A673 (cell line): ENCODE measurements around the gene ZBTB20. TPM values are rescaled to one million over a fixed set of nuclear protein-coding genes. Genes with fewer than 3 reads are reported as not detected.

ENCODE experiments used
- BruUV-seq: library from RNA; stranded (reverse); fragments of 400-500 nt; replicated peaks from 2 replicates; lab custom pipeline; 2021; lab: Mats Ljungman, UMichigan
- CTCF ChIA-PET: fragments of 300-600 bp; sonication (Branson Sonifier 250); formaldehyde crosslinking; loops from one replicate; lab custom pipeline; 2022; ENCODE audit warnings: antibody characterized with exemption; lab: Charles Lee
- POLR2A ChIA-PET: fragments of 300-600 bp; sonication (Branson Sonifier 250); formaldehyde crosslinking; loops from one replicate; lab custom pipeline; 2022; ENCODE audit warnings: antibody characterized with exemption; ENCODE audit not compliant: low non-redundant PET; lab: Charles Lee
- DNase-seq: peaks from one replicate; pipeline ENCODE4 v3.0.0-alpha.2; 2015; ENCODE audit warnings: low spot score
- H3K27ac ChIP-seq: fragments of 200-600 bp; sonication (generic); 2 replicates; pipeline ENCODE4 v1.5.1; 2016; ENCODE audit warnings: mixed run types, low read depth, mild to moderate bottlenecking, mixed read lengths, antibody characterized with exemption, low read length; ENCODE audit not compliant: poor library complexity, severe bottlenecking
- H3K27me3 ChIP-seq: fragments of 200-600 bp; sonication (generic); replicated peaks from 2 replicates; pipeline ENCODE4 v1.6.1; 2017; ENCODE audit warnings: mixed run types, low read depth, mild to moderate bottlenecking, mixed read lengths, antibody characterized with exemption, low read length; ENCODE audit not compliant: insufficient read depth, poor library complexity
- H3K36me3 ChIP-seq: fragments of 200-600 bp; sonication (generic); 2 replicates; pipeline ENCODE4 v1.6.1; 2016; ENCODE audit warnings: mixed run types, mild to moderate bottlenecking, mixed read lengths, antibody characterized with exemption, low read length; ENCODE audit not compliant: insufficient read depth, poor library complexity, severe bottlenecking
- H3K4me1 ChIP-seq: fragments of 200-600 bp; sonication (generic); 2 replicates; pipeline ENCODE4 v1.6.1; 2017; ENCODE audit warnings: mixed run types, mild to moderate bottlenecking, mixed read lengths, antibody characterized with exemption, low read length; ENCODE audit not compliant: insufficient read depth, poor library complexity, severe bottlenecking
- H3K4me3 ChIP-seq: fragments of 200-600 bp; sonication (generic); 2 replicates; pipeline ENCODE4 v1.5.1; 2016; ENCODE audit warnings: low read depth, mixed run types, mild to moderate bottlenecking, mixed read lengths, low read length; ENCODE audit not compliant: poor library complexity, severe bottlenecking
- H3K9me3 ChIP-seq: fragments of 200-600 bp; sonication (generic); 2 replicates; pipeline ENCODE4 v1.6.1; 2016; ENCODE audit warnings: mixed run types, low read depth, mild to moderate bottlenecking, mixed read lengths, antibody characterized with exemption, low read length; ENCODE audit not compliant: poor library complexity, severe bottlenecking
- CTCF ChIP-seq: fragments of 300-800, 200-600 bp; sonication (generic); conservative IDR thresholded peaks from 2 replicates; pipeline ENCODE4 v1.5.1; 2017; ENCODE audit warnings: low read depth, mild to moderate bottlenecking, antibody characterized with exemption, low read length, moderate library complexity, mixed read lengths
- EZH2 ChIP-seq: fragments of 200-600 bp; sonication (generic); IDR thresholded peaks from 2 replicates; pipeline ENCODE4 v1.6.1; 2017; ENCODE audit warnings: borderline replicate concordance, low read depth, mild to moderate bottlenecking, mixed read lengths, antibody characterized with exemption, low read length; ENCODE audit not compliant: poor library complexity, severe bottlenecking
- intact Hi-C: fragments of 100-400 bp; cut with micrococcal nuclease; formaldehyde crosslinking; loops from one replicate; pipeline ENCODE4 v1.10.0; 2022; ENCODE audit not compliant: unreplicated experiment
- microRNA-seq: library from miRNA; unstranded; fragments of <30 nt; microRNA quantifications from one replicate; pipeline ENCODE4 v1.2.0, GENCODE V29; 2021
- total RNA-seq: library from RNA; stranded (reverse); gene quantifications from 2 replicates; pipeline ENCODE4 v1.2.3, GENCODE V29; 2021

The ZBTB20 gene
- total RNA-seq, 1 experiment from 2014 or later = 13.5 TPM

GRCh38 chr3:114284644-114285043 lies 862.4 kb downstream of the ZBTB20 start:
- POLR2A ChIA-PET = no interaction called here
- no peak overlapping the region for H3K27ac ChIP-seq
- no peaks in the 10 kb centered on the region for H3K9me3 ChIP-seq
- H3K4me1 ChIP-seq = no peaks in the 10 kb centered on the region
- no peak overlapping the region for H3K4me3 ChIP-seq
- BruUV-seq = no TSS peak
- CTCF ChIA-PET = no interaction called here
- no peaks in the 10 kb centered on the region for H3K27me3 ChIP-seq
- intact Hi-C loops = no loop called here
- no peak for DNase-seq
- TF ChIP-seq EZH2 (no peak), CTCF (no peak)
- no peaks in the 10 kb centered on the region for H3K36me3 ChIP-seq

Small RNA genes lying within 50 kb of the gene (microRNA-seq; reads per million reads assigned to microRNA genes)
- gene MIR4796 = not detected
